Mucosa of descending colon (tissue), 3 donors: ENCODE data around the gene SLC51A. TPM values are rescaled to one million over a fixed set of nuclear protein-coding genes. Genes with fewer than 3 reads are reported as not detected.

Experiments
- ATAC-seq: fragments of 200-7000 bp; cut with Tn5 transposase; one replicate; pipeline ENCODE4 v1.9.1; 2020; ENCODE audit warnings: mild to moderate bottlenecking, moderate library complexity
- DNase-seq, 3 donors: peaks; one replicate each; pipeline ENCODE4 v3.0.0-alpha.2; 2020
- H3K36me3 ChIP-seq: fragments of 200-600 bp; one replicate; pipeline ENCODE4 v1.8.0; 2021; ENCODE audit warnings: low read depth, mild to moderate bottlenecking
- H3K4me1 ChIP-seq: fragments of 200-600 bp; one replicate; pipeline ENCODE4 v1.8.0; 2021; ENCODE audit warnings: low read depth, mild to moderate bottlenecking
- H3K4me3 ChIP-seq: fragments of 200-600 bp; one replicate; pipeline ENCODE4 v1.8.0; 2021; ENCODE audit warnings: mild to moderate bottlenecking
- H3K9me3 ChIP-seq: fragments of 200-600 bp; one replicate; pipeline ENCODE4 v1.8.0; 2021; ENCODE audit warnings: mild to moderate bottlenecking
- CTCF ChIP-seq: fragments of 200-600 bp; IDR thresholded peaks from one replicate; pipeline ENCODE4 v1.8.0; 2022; ENCODE audit warnings: antibody characterized with exemption, mild to moderate bottlenecking
- intact Hi-C, 2 donors: fragments of 100-400 bp; cut with DNase I in 1 of 2; cut with micrococcal nuclease in 1 of 2; formaldehyde crosslinking; loops; one replicate each; pipeline versions ENCODE4 v1.11.0 to v1.11.1; 2022; cut with DNase I, micrococcal nuclease
- total RNA-seq, 3 donors: library from RNA; stranded (reverse); fragmentation: NEBNext Ultra II Directional in 2 of 3; extraction: Animal tissue kit (Norgen Biotek cat#: 25700) in 2 of 3; gene quantifications; one replicate each; pipeline versions ENCODE4 v1.2.1 to v1.2.4, GENCODE V29; 2021 to 2023
- donor health status: DM: no; HTN: no; CAD: no; lungs with moderate emphysema.
- donor health status: DM: no; HTN: no; CAD: no.
- donor health status: DM: no; HTN: yes; CAD: no.

SLC51A gene
- total RNA-seq, 3 donors from 2014 or later = 16.4 to 135 (median 22.9) TPM

DNA sequence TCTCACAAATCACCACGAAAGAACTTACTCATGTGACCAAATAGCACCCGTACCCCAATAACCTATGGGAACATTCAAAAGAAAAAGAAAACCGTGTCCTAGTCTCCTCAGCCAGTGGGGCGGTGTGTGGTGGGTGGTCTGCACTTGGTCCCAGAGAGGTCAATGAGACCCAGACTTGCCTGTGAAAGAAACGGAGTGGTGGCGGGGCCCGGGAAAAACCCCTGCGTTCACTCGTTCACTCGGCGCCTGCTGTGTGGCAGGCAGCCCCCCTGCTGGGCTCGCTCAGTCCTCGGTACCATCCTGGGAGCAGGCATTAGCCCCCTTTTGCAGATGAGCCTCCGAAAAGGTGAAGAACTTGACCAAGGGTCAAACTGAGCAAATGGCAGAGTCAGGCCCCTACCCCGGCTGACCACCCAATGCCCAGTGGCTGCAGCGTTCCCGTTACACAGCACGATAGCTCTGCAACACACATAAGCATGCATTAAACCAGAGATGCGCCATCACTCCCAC is 41.2 kb upstream of the SLC51A start:
- H3K4me1 ChIP-seq = peaks cover 23% of the 10 kb centered on the region
- no peak for ATAC-seq
- no peaks in the 10 kb centered on the region for H3K36me3 ChIP-seq
- no peak for TF ChIP-seq CTCF
- H3K4me3 ChIP-seq = no peak overlapping the region
- no peaks in the 10 kb centered on the region for H3K9me3 ChIP-seq
- intact Hi-C loops = no loop called here
- DNase-seq = no peak

DNA sequence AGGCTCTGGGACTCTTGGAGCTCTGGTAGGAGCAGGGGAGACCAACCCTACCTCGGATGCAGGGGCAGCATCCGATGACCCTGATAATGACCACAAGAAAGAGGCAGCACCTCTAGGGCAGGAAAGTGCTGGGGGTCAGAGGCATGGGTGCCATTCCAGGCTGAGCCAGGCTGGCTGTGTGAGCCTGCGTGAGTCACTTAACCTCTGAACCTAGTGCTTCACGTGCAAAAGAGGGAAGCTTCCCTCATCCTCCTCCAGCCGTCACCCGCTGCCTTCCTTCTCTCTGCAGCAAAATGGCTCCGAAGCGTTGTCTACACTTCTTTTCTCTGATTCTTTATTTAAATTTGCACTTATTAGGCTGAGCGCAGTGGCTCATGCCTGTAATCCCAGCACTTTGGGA is 40.6 kb upstream of the SLC51A start:
- Histone ChIP-seq H3K36me3 (no peaks in the 10 kb centered on the region), H3K9me3 (no peaks in the 10 kb centered on the region), H3K4me1 (peaks cover 29% of the 10 kb centered on the region), H3K4me3 (no peak overlapping the region)
- ATAC-seq (no peak), DNase-seq (no peak)
- intact Hi-C loops = no loop called here
- TF ChIP-seq CTCF = no peak

DNA sequence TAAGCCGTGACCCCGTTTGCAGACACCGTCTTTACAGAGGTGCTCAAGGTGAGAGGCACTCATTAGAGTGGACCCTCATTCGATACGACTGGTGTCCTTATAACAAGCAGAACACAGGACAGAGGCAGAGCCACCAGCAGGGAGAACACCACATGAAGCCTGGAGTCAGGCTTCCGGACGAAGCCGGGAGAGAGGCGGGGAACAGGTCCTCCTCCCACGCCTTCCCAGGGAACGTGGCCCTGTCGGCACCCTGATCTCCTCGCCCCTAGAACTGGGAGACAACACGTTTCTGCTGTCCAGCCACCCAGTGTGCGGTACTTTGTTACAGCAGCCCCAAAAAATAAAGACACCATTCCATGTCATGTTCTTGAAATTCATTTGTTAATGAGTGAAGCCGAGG is 38.8 kb upstream of the SLC51A start:
- H3K36me3 ChIP-seq = no peaks in the 10 kb centered on the region
- peaks cover 30% of the 10 kb centered on the region for H3K4me1 ChIP-seq
- intact Hi-C loops = no loop called here
- ATAC-seq (peak; percentile 70), DNase-seq (peak in 2 of 3 donors; percentile 61 to 74)
- no peak for TF ChIP-seq CTCF
- H3K4me3 ChIP-seq = no peak overlapping the region
- H3K9me3 ChIP-seq = no peaks in the 10 kb centered on the region

- H3K4me1 ChIP-seq = peaks cover 33% of the 10 kb centered on the region
- TF ChIP-seq CTCF = no peak
- H3K36me3 ChIP-seq = no peaks in the 10 kb centered on the region
- ATAC-seq = peak; percentile 85
- intact Hi-C loops = no loop called here
- no peak overlapping the region for H3K4me3 ChIP-seq
- DNase-seq = peak in 1 of 3 donors; percentile 70
- H3K9me3 ChIP-seq = no peaks in the 10 kb centered on the region
Measured at GRCh38 chr3:196177967-196178366, 38.4 kb upstream of the SLC51A start.

- no peak for DNase-seq
- Histone ChIP-seq H3K4me3 (no peak overlapping the region), H3K4me1 (peaks cover 40% of the 10 kb centered on the region), H3K36me3 (no peaks in the 10 kb centered on the region), H3K9me3 (no peaks in the 10 kb centered on the region)
- TF ChIP-seq CTCF = no peak
- ATAC-seq = no peak
- intact Hi-C loops = no loop called here
Measured at GRCh38 chr3:196178993-196179379, 37.3 kb upstream of the SLC51A start.
